H1 (cell line): Measurements from ENCODE around the gene MCFD2. TPM values are rescaled to one million over a fixed set of nuclear protein-coding genes. Genes with fewer than 3 reads are reported as not detected.

Source experiments
- CTCF ChIA-PET: fragments of 300-600 bp; sonication (Branson Sonifier 250); formaldehyde crosslinking; loops from one replicate; lab custom pipeline; 2021; ENCODE audit not compliant: partially characterized antibody; lab: Charles Lee
- POLR2A ChIA-PET: fragments of 300-600 bp; sonication (Branson Sonifier 250); formaldehyde crosslinking; loops from one replicate; lab custom pipeline; 2021; ENCODE audit warnings: inconsistent platforms; ENCODE audit not compliant: partially characterized antibody; lab: Charles Lee
- DNase-seq, 2 experiments: peaks; one replicate each; pipeline versions ENCODE4 v3.0.0 to v3.0.0-alpha.2; 2010 to 2022; ENCODE audit warnings: low spot score in 2 of 2, low read depth in 1 of 2, mixed read lengths in 1 of 2
- FAIRE-seq: peaks from 2 replicates; lab custom pipeline; 2011; peaks lifted over from hg19 to GRCh38; lab: Jason Lieb, UNC
- H2AFZ ChIP-seq: 2 replicates; pipeline ENCODE4 v1.8.1; 2012; ENCODE audit warnings: low read length, inconsistent platforms
- H2AK5ac ChIP-seq: 2 replicates; pipeline ENCODE4 v1.6.1; 2013; ENCODE audit warnings: low read depth, low read length
- H2BK120ac ChIP-seq: replicated peaks from 2 replicates; pipeline ENCODE3; 2013; ENCODE audit warnings: low read depth, low read length, inconsistent platforms
- H2BK12ac ChIP-seq: 2 replicates; pipeline ENCODE4 v1.6.1; 2013; ENCODE audit warnings: low read depth, low read length
- H2BK15ac ChIP-seq: 2 replicates; pipeline ENCODE4 v1.6.1; 2013; ENCODE audit warnings: low read length
- H2BK20ac ChIP-seq: 2 replicates; pipeline ENCODE4 v1.6.1; 2013; ENCODE audit warnings: low read length
- H2BK5ac ChIP-seq: 2 replicates; pipeline ENCODE4 v1.6.1; 2013; ENCODE audit warnings: low read depth, low read length
- H3K14ac ChIP-seq: 2 replicates; pipeline ENCODE4 v1.6.1; 2013; ENCODE audit warnings: inconsistent platforms; ENCODE audit not compliant: insufficient read length
- H3K18ac ChIP-seq: 2 replicates; pipeline ENCODE4 v1.6.1; 2013; ENCODE audit warnings: low read length; ENCODE audit errors: extremely low read depth
- H3K23ac ChIP-seq: 2 replicates; pipeline ENCODE4 v1.6.1; 2013; ENCODE audit warnings: inconsistent platforms; ENCODE audit not compliant: insufficient read length
- H3K23me2 ChIP-seq: 2 replicates; pipeline ENCODE4 v1.6.1; 2013; ENCODE audit warnings: low read depth, low read length
- H3K27ac ChIP-seq: 2 replicates; pipeline ENCODE4 v1.6.1; 2011; ENCODE audit warnings: low read depth, low read length, inconsistent platforms
- H3K27me3 ChIP-seq, 4 experiments: replicated peaks in 1 of 4; 1 replicate in 1 of 4; 2 replicates in 3 of 4; pipeline versions ENCODE4 v1.6.1 to v1.8.1; 2011 to 2013; ENCODE audit warnings: low read length in 3 of 4, mild to moderate bottlenecking in 3 of 4, inconsistent platforms in 2 of 4, mixed read lengths in 2 of 4, moderate library complexity in 1 of 4; ENCODE audit not compliant: control insufficient read depth in 3 of 4, insufficient read depth in 3 of 4; ENCODE audit errors: extremely low read depth in 1 of 4
- H3K36me3 ChIP-seq, 4 experiments: 2 replicates each; pipeline versions ENCODE4 v1.6.1 to v1.8.1; 2011 to 2013; ENCODE audit warnings: mild to moderate bottlenecking in 4 of 4, low read length in 3 of 4, moderate library complexity in 2 of 4, control low read depth in 1 of 4, inconsistent platforms in 1 of 4; ENCODE audit not compliant: insufficient read depth in 4 of 4, control insufficient read depth in 2 of 4
- H3K4ac ChIP-seq: replicated peaks from 2 replicates; pipeline ENCODE3; 2013; ENCODE audit warnings: low read length, low read depth, mixed read lengths, inconsistent platforms; ENCODE audit not compliant: insufficient read length
- H3K4me1 ChIP-seq, 4 experiments: replicated peaks in 1 of 4; 1 replicate in 1 of 4; 2 replicates in 3 of 4; pipeline versions ENCODE4 v1.6.1 to v1.8.1; 2011 to 2013; ENCODE audit warnings: low read length in 3 of 4, inconsistent platforms in 2 of 4, mixed read lengths in 1 of 4; ENCODE audit not compliant: insufficient read depth in 4 of 4, control insufficient read depth in 3 of 4
- H3K4me2 ChIP-seq, 2 experiments: 2 replicates each; pipeline versions ENCODE4 v1.6.1 to v1.8.1; 2011 to 2013; ENCODE audit warnings: low read depth in 2 of 2, low read length in 2 of 2, control low read depth in 1 of 2, inconsistent platforms in 1 of 2, mild to moderate bottlenecking in 1 of 2; ENCODE audit not compliant: insufficient read depth in 1 of 2
- H3K4me3 ChIP-seq, 4 experiments: fragments of 200-600, 300-600 bp in 1 of 4; sonication (generic), shearing (Covaris generic), sonication (Bioruptor Twin) in 1 of 4; 2 replicates each; pipeline versions ENCODE4 v1.5.1 to v1.8.1; 2011 to 2016; ENCODE audit warnings: low read length in 4 of 4, low read depth in 3 of 4, control low read depth in 2 of 4, inconsistent platforms in 2 of 4, mild to moderate bottlenecking in 2 of 4, mixed read lengths in 1 of 4, moderate library complexity in 1 of 4; ENCODE audit not compliant: insufficient read depth in 2 of 4; ENCODE audit errors: extremely low read depth in 1 of 4
- H3K56ac ChIP-seq: replicated peaks from 2 replicates; pipeline ENCODE3; 2013; ENCODE audit warnings: low read depth, mild to moderate bottlenecking, mixed read lengths, low read length, inconsistent platforms; ENCODE audit not compliant: insufficient read length
- H3K79me1 ChIP-seq: 2 replicates; pipeline ENCODE4 v1.6.1; 2013; ENCODE audit warnings: low read depth, low read length, control low read depth
- H3K79me2 ChIP-seq, 2 experiments: 2 replicates each; pipeline versions ENCODE4 v1.6.1 to v1.8.1; 2012 to 2013; ENCODE audit warnings: low read length in 2 of 2, mild to moderate bottlenecking in 2 of 2, inconsistent platforms in 1 of 2; ENCODE audit not compliant: insufficient read depth in 2 of 2, control insufficient read depth in 1 of 2
- H3K9ac ChIP-seq, 4 experiments: replicated peaks in 1 of 4; 1 replicate in 1 of 4; 2 replicates in 3 of 4; pipeline versions ENCODE4 v1.6.1 to v1.8.1; 2011 to 2013; ENCODE audit warnings: low read depth in 3 of 4, low read length in 3 of 4, control low read depth in 2 of 4, mild to moderate bottlenecking in 2 of 4, moderate library complexity in 2 of 4, inconsistent platforms in 1 of 4; ENCODE audit errors: extremely low read depth in 1 of 4
- H3K9me3 ChIP-seq, 2 experiments: 2 replicates each; pipeline versions ENCODE4 v1.6.1 to v1.8.1; 2012 to 2013; ENCODE audit warnings: mild to moderate bottlenecking in 2 of 2, moderate library complexity in 2 of 2, control low read depth in 1 of 2, inconsistent platforms in 1 of 2, low read depth in 1 of 2, low read length in 1 of 2, mixed read lengths in 1 of 2; ENCODE audit not compliant: insufficient read depth in 2 of 2
- H4K20me1 ChIP-seq, 2 experiments: replicated peaks in 1 of 2; 2 replicates each; pipeline versions ENCODE3 to v1.8.1; 2011 to 2013; ENCODE audit warnings: inconsistent platforms in 2 of 2, low read length in 2 of 2, mild to moderate bottlenecking in 1 of 2; ENCODE audit not compliant: insufficient read depth in 2 of 2, control insufficient read depth in 1 of 2
- H4K5ac ChIP-seq: 2 replicates; pipeline ENCODE4 v1.6.1; 2013; ENCODE audit warnings: low read length, low read depth, mixed read lengths, inconsistent platforms; ENCODE audit not compliant: insufficient read length
- H4K8ac ChIP-seq: 2 replicates; pipeline ENCODE4 v1.8.0; 2013; ENCODE audit warnings: mild to moderate bottlenecking, moderate library complexity, low read length, inconsistent platforms; ENCODE audit not compliant: insufficient read depth; ENCODE audit errors: extremely low read depth
- H4K91ac ChIP-seq: replicated peaks from 2 replicates; pipeline ENCODE3; 2013; ENCODE audit warnings: low read length, mixed read lengths, inconsistent platforms; ENCODE audit not compliant: insufficient read length
- CEBPB ChIP-seq: IDR thresholded peaks from 2 replicates; pipeline ENCODE4 v1.6.1; 2012; ENCODE audit warnings: low read depth, low read length
- CTBP2 ChIP-seq: IDR thresholded peaks from 2 replicates; pipeline ENCODE4 v1.7.0; 2011; ENCODE audit warnings: borderline replicate concordance, mild to moderate bottlenecking, moderate library complexity, mixed read lengths, low read length; ENCODE audit not compliant: insufficient read depth, insufficient read length
- RXRA ChIP-seq: IDR thresholded peaks from 2 replicates; pipeline ENCODE4 v1.6.1; 2011; ENCODE audit warnings: low read depth, mild to moderate bottlenecking, low read length, moderate library complexity; ENCODE audit not compliant: insufficient read depth
- SRF ChIP-seq: IDR thresholded peaks from 2 replicates; pipeline ENCODE4 v1.6.1; 2011; ENCODE audit warnings: mild to moderate bottlenecking, low read depth, low read length, moderate library complexity
- YY1 ChIP-seq: IDR thresholded peaks from 2 replicates; pipeline ENCODE4 v1.6.1; 2011; ENCODE audit warnings: low read depth, mild to moderate bottlenecking, low read length
- WGBS, 2 experiments: shearing (Covaris generic) in 1 of 2; methylation state at CpG; one replicate each; pipeline versions ENCODE4 v1.1.6 to v1.1.7; 2013 to 2015; ENCODE audit warnings: low lambda C conversion rate in 2 of 2, mixed read lengths in 2 of 2, inconsistent platforms in 1 of 2, low coverage in 1 of 2, missing lambda C conversion rate in 1 of 2; ENCODE audit not compliant: insufficient replicate concordance in 2 of 2, insufficient coverage in 1 of 2, insufficient read length in 1 of 2; ENCODE audit errors: extremely low coverage in 1 of 2, missing lambda C conversion rate in 1 of 2; 5-methylcytosine and 5-hydroxymethylcytosine counted together
- polyA plus RNA-seq, 7 experiments: library from polyadenylated mRNA; depleted of rRNA in 3 of 7; stranded (reverse) in 5 of 7; unstranded in 2 of 7; fragments of >200 nt in 5 of 7; fragments of 200-250 nt in 2 of 7; gene quantifications; 1 replicate in 5 of 7; 2 replicates in 1 of 7; 4 replicates in 1 of 7; pipeline versions ENCODE4 v1.2.1 to v1.2.3, GENCODE V29; 2011 to 2013; ENCODE audit warnings: missing spikeins in 2 of 7, mixed read lengths in 2 of 7
- total RNA-seq: library from RNA; stranded (reverse); fragmentation: NEBNext Ultra II Directional; extraction: Animal tissue kit (Norgen Biotek cat#: 25700); gene quantifications from 2 replicates; pipeline ENCODE4 v1.2.1, GENCODE V29; 2021

Gene MCFD2
- total and polyA plus RNA-seq, 2 of the 8 experiments (the other 6 are each of a cell fraction or from before 2014, with no cell fraction given), result 35.2 to 76.2 TPM

DNA sequence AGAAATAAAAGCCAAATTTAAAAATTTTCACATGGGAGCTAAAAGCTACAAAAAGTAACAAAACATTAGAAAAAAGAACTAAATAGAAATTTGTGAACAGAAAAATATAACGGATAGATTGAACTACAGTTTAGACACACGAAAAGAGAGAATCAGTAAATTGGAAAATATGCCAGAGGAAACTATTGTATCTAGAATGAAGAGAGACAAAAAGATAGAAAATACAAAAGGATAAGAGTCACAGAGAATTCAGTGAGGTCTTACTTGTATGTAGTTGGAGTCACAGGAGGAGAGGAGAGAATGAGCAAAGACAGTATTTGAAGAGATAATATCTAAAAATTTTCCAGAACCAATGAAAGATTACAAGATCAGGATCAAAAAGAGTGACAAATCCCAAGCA lies 11.3 kb upstream of the MCFD2 start:
- no peak overlapping the region for H3K27ac ChIP-seq
- H3K23ac ChIP-seq, result no peak overlapping the region
- no peaks in the 10 kb centered on the region for H3K23me2 ChIP-seq
- ChIA-PET POLR2A (interaction anchor here (0.6 to 1.7 kb wide), 2 partner anchors 9 to 346 kb away, joined by 3 read pairs; no protein-coding TSS in a partner anchor), CTCF (interaction anchor here (5.3 kb wide), 1 partner anchor 8 kb away, joined by 37 read pairs; no protein-coding TSS in a partner anchor)
- H3K18ac ChIP-seq, result no peak overlapping the region
- H3K27me3 ChIP-seq, result no peaks in the 10 kb centered on the region
- no peak overlapping the region for H2BK15ac ChIP-seq
- H3K79me2 ChIP-seq, result 0 out of 4 replicates have a peak, but pooled peaks cover 0 to 3% of the 10 kb centered on the region in 2 experiments
- peaks cover 0 to 3% (median 0%) of the 10 kb centered on the region in 4 experiments; a peak in 1 of 8 replicates for H3K36me3 ChIP-seq
- FAIRE-seq (no peak), DNase-seq (no peak)
- TF ChIP-seq RXRA (no peak), YY1 (no peak), CTBP2 (no peak), SRF (no peak), CEBPB (no peak)
- no peak overlapping the region for H2BK20ac ChIP-seq
- no peaks in the 10 kb centered on the region for H3K79me1 ChIP-seq
- H3K4me2 ChIP-seq, result no peak overlapping the region; a peak in 1 of 4 replicates
- H2AK5ac ChIP-seq, result no peak overlapping the region
- H3K9ac ChIP-seq, result no peak overlapping the region
- H2AFZ ChIP-seq, result no peak overlapping the region
- H3K14ac ChIP-seq, result no peak overlapping the region
- H3K9me3 ChIP-seq, result peaks cover 6 to 12% of the 10 kb centered on the region in 2 experiments; a peak in 3 of 4 replicates
- H4K8ac ChIP-seq, result no peak overlapping the region
- no peak overlapping the region for H2BK5ac ChIP-seq
- no peak overlapping the region for H4K5ac ChIP-seq
- WGBS, 2 experiments, result 81% methylated on average over 2 of the region's 2 CpGs; no CpG with 5 or more reads in 1 of the 2 experiments
- no peak overlapping the region for H3K4me3 ChIP-seq
- no peak overlapping the region for H3K56ac ChIP-seq
- no peak overlapping the region for H3K4ac ChIP-seq
- no peaks in the 10 kb centered on the region; a peak in 1 of 7 replicates for H3K4me1 ChIP-seq
- no peak overlapping the region for H2BK120ac ChIP-seq
- no peak overlapping the region for H4K91ac ChIP-seq
- no peaks in the 10 kb centered on the region for H4K20me1 ChIP-seq
- no peak overlapping the region for H2BK12ac ChIP-seq
